Smooth muscle cell (in vitro differentiated cells): ENCODE measurements around the gene SPARCL1. TPM values are rescaled to one million over a fixed set of nuclear protein-coding genes. Genes with fewer than 3 reads are reported as not detected.

Experiments
- DNase-seq: peaks from one replicate; lab custom pipeline; 2025; ENCODE audit not compliant: unreplicated experiment; lab: John Stamatoyannopoulos, UW
- H2AFZ ChIP-seq: fragments of 200-600 bp; sonication (generic); 2 replicates; pipeline ENCODE4 v1.6.0; 2016; ENCODE audit warnings: antibody characterized with exemption, low read depth, mild to moderate bottlenecking
- H3F3A ChIP-seq: fragments of 200-600 bp; sonication (generic); 2 replicates; pipeline ENCODE4 v1.6.0; 2017; ENCODE audit warnings: antibody characterized with exemption, low read depth
- H3K27ac ChIP-seq: fragments of 200-600 bp; sonication (generic); 2 replicates; pipeline ENCODE4 v1.5.1; 2016; ENCODE audit warnings: low read depth, mild to moderate bottlenecking
- H3K27me3 ChIP-seq: fragments of 200-600 bp; sonication (generic); 2 replicates; pipeline ENCODE4 v1.6.1; 2016; ENCODE audit warnings: low read depth, mild to moderate bottlenecking
- H3K36me3 ChIP-seq: fragments of 200-600 bp; sonication (generic); 2 replicates; pipeline ENCODE4 v1.5.1; 2016; ENCODE audit warnings: low read depth
- H3K4me1 ChIP-seq: fragments of 200-600 bp; sonication (generic); 2 replicates; pipeline ENCODE4 v1.5.1; 2016; ENCODE audit warnings: low read depth
- H3K4me2 ChIP-seq: fragments of 200-600 bp; sonication (generic); 2 replicates; pipeline ENCODE4 v1.6.0; 2016; ENCODE audit warnings: mild to moderate bottlenecking
- H3K4me3 ChIP-seq: fragments of 200-600 bp; sonication (generic); 2 replicates; pipeline ENCODE4 v1.5.1; 2016; ENCODE audit warnings: mild to moderate bottlenecking
- H3K79me2 ChIP-seq: fragments of 200-600 bp; sonication (generic); 2 replicates; pipeline ENCODE4 v1.6.0; 2016; ENCODE audit warnings: low read depth, mild to moderate bottlenecking
- H3K9ac ChIP-seq: fragments of 200-600 bp; sonication (generic); 2 replicates; pipeline ENCODE4 v1.6.0; 2016; ENCODE audit warnings: low read depth
- H3K9me3 ChIP-seq: fragments of 200-600 bp; sonication (generic); replicated peaks from 2 replicates; pipeline ENCODE4 v1.5.1; 2016; ENCODE audit warnings: low read depth
- H4K20me1 ChIP-seq: fragments of 200-600 bp; sonication (generic); 2 replicates; pipeline ENCODE4 v1.6.0; 2016; ENCODE audit warnings: low read depth
- WGBS: methylation state at CpG from one replicate; pipeline ENCODE4 v1.1.7; 2016; ENCODE audit warnings: low lambda C conversion rate; 5-methylcytosine and 5-hydroxymethylcytosine counted together
- polyA plus RNA-seq: library from polyadenylated mRNA; unstranded; fragments of >200 nt; fragmentation: Nextera tagmentation; extraction: Ambion mirVana; gene quantifications from 2 replicates; pipeline ENCODE4 v1.2.1, GENCODE V29; 2016
- total RNA-seq: library from RNA; depleted of rRNA; stranded (reverse); fragments of >200 nt; gene quantifications from 2 replicates; pipeline ENCODE4 v1.2.3, GENCODE V29; 2014
- TF ChIP-seq, protein P1 (sequence below): fragments of 200-600 bp; sonication (generic); IDR thresholded peaks from 2 replicates; pipeline ENCODE4 v1.5.1; 2017; ENCODE audit warnings: borderline replicate concordance, mild to moderate bottlenecking, antibody characterized with exemption; ENCODE audit not compliant: insufficient read depth, poor library complexity, severe bottlenecking

Gene SPARCL1
- total and polyA plus RNA-seq, 2 experiments from 2014 or later = not detected

- WGBS = 88% methylated on average over 1 of the region's 1 CpG
- DNase-seq = no peak
- no peaks in the 10 kb centered on the region for H3K27me3 ChIP-seq
- H3K4me1 ChIP-seq = no peaks in the 10 kb centered on the region
- H3F3A ChIP-seq = no peaks in the 10 kb centered on the region
- H3K4me3 ChIP-seq = no peak overlapping the region
- TF ChIP-seq, protein P1, sequence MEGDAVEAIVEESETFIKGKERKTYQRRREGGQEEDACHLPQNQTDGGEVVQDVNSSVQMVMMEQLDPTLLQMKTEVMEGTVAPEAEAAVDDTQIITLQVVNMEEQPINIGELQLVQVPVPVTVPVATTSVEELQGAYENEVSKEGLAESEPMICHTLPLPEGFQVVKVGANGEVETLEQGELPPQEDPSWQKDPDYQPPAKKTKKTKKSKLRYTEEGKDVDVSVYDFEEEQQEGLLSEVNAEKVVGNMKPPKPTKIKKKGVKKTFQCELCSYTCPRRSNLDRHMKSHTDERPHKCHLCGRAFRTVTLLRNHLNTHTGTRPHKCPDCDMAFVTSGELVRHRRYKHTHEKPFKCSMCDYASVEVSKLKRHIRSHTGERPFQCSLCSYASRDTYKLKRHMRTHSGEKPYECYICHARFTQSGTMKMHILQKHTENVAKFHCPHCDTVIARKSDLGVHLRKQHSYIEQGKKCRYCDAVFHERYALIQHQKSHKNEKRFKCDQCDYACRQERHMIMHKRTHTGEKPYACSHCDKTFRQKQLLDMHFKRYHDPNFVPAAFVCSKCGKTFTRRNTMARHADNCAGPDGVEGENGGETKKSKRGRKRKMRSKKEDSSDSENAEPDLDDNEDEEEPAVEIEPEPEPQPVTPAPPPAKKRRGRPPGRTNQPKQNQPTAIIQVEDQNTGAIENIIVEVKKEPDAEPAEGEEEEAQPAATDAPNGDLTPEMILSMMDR = no peak
- no peak overlapping the region for H3K4me2 ChIP-seq
- no peaks in the 10 kb centered on the region for H3K9me3 ChIP-seq
- no peak overlapping the region for H2AFZ ChIP-seq
- no peak overlapping the region for H3K9ac ChIP-seq
- H4K20me1 ChIP-seq = no peaks in the 10 kb centered on the region
- H3K27ac ChIP-seq = no peak overlapping the region
- H3K79me2 ChIP-seq = no peaks in the 10 kb centered on the region
- no peaks in the 10 kb centered on the region for H3K36me3 ChIP-seq
Measured at GRCh38 chr4:87478732-87479250, 50.4 kb downstream of the SPARCL1 start.

GRCh38 chr4:87476934-87477333, 52.2 kb downstream of the SPARCL1 start:
- H3K4me2 ChIP-seq = no peak overlapping the region
- no peaks in the 10 kb centered on the region for H3K79me2 ChIP-seq
- H3K36me3 ChIP-seq = no peaks in the 10 kb centered on the region
- no peaks in the 10 kb centered on the region for H3K27me3 ChIP-seq
- no peak overlapping the region for H3K4me3 ChIP-seq
- no peak overlapping the region for H2AFZ ChIP-seq
- H3K9ac ChIP-seq = no peak overlapping the region
- no peaks in the 10 kb centered on the region for H4K20me1 ChIP-seq
- TF ChIP-seq, protein P1 = no peak
- H3K27ac ChIP-seq = no peak overlapping the region
- no peaks in the 10 kb centered on the region for H3K4me1 ChIP-seq
- no peak for DNase-seq
- no peaks in the 10 kb centered on the region for H3K9me3 ChIP-seq
- no peaks in the 10 kb centered on the region for H3F3A ChIP-seq
- 56% methylated on average over 3 of the region's 3 CpGs for WGBS

- TF ChIP-seq, protein P1 = no peak
- H3K27ac ChIP-seq = no peak overlapping the region
- no peak overlapping the region for H3K9ac ChIP-seq
- H3F3A ChIP-seq = no peaks in the 10 kb centered on the region
- no peak overlapping the region for H3K4me3 ChIP-seq
- H3K4me1 ChIP-seq = no peaks in the 10 kb centered on the region
- H3K27me3 ChIP-seq = no peaks in the 10 kb centered on the region
- WGBS = 84% methylated on average over 6 of the region's 6 CpGs
- no peak for DNase-seq
- H2AFZ ChIP-seq = no peak overlapping the region
- H3K9me3 ChIP-seq = no peaks in the 10 kb centered on the region
- H4K20me1 ChIP-seq = no peaks in the 10 kb centered on the region
- no peaks in the 10 kb centered on the region for H3K36me3 ChIP-seq
- H3K79me2 ChIP-seq = no peaks in the 10 kb centered on the region
- no peak overlapping the region for H3K4me2 ChIP-seq
Measured at GRCh38 chr4:87469390-87469789, 59.8 kb downstream of the SPARCL1 start.

DNA sequence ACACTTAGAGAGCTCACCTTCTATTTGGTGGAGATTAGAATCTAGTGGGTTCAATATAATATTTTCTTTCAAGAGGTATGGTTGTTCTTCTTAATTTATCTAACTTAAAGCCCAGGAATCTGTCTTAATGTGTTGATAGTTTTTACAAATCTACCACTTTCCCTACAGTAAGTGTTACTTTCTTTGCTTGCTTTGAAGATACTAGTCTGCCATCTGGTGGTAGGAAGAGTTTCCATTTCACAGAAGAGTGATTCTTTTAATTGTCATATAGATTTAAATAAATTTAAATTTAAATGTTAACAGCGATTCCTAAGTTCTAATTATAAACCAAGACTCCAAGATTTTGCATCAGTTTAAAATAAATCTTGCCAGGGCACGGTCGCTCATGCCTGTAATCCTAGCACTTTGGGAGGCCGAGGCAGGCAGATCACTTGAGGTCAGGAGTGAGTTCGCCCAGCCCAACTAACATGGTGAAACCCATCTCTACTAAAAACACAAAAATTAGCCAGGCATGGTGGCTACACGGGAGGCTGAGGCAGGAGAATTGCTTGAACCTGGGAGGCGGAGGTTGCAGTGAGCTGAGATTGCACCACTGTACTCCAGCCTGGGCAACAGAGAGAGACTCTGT, 63.3 kb downstream of the SPARCL1 start:
- H3K27ac ChIP-seq = no peak overlapping the region
- DNase-seq = no peak
- no peak overlapping the region for H2AFZ ChIP-seq
- TF ChIP-seq, protein P1 = peak; percentile 78
- no peak overlapping the region for H3K9ac ChIP-seq
- no peaks in the 10 kb centered on the region for H3F3A ChIP-seq
- no peaks in the 10 kb centered on the region for H3K4me1 ChIP-seq
- no peak overlapping the region for H3K4me2 ChIP-seq
- no peaks in the 10 kb centered on the region for H3K9me3 ChIP-seq
- no peaks in the 10 kb centered on the region for H3K36me3 ChIP-seq
- no peaks in the 10 kb centered on the region for H3K27me3 ChIP-seq
- H3K4me3 ChIP-seq = no peak overlapping the region
- 51% methylated on average over 7 of the region's 7 CpGs for WGBS
- H4K20me1 ChIP-seq = no peaks in the 10 kb centered on the region
- no peaks in the 10 kb centered on the region for H3K79me2 ChIP-seq
